SU-DHL-6 (cell line): Measurements from ENCODE around the gene EFCAB8.

Experiments
- EZH2phosphoT487 ChIP-seq: fragments of 200-600 bp; sonication (generic), shearing (Covaris generic); conservative IDR thresholded peaks from 2 replicates; pipeline ENCODE4 v1.6.1; 2018; ENCODE audit warnings: mild to moderate bottlenecking, antibody characterized with exemption, low read length, moderate library complexity, mixed read lengths
- TF ChIP-seq, protein P1 (sequence below): fragments of 200-600 bp; sonication (generic); IDR thresholded peaks from one replicate; pipeline ENCODE4 v1.5.1; 2017; ENCODE audit warnings: antibody characterized with exemption, mild to moderate bottlenecking, low read length, moderate library complexity; ENCODE audit not compliant: insufficient read depth, poor library complexity, severe bottlenecking

- TF ChIP-seq, protein P1, sequence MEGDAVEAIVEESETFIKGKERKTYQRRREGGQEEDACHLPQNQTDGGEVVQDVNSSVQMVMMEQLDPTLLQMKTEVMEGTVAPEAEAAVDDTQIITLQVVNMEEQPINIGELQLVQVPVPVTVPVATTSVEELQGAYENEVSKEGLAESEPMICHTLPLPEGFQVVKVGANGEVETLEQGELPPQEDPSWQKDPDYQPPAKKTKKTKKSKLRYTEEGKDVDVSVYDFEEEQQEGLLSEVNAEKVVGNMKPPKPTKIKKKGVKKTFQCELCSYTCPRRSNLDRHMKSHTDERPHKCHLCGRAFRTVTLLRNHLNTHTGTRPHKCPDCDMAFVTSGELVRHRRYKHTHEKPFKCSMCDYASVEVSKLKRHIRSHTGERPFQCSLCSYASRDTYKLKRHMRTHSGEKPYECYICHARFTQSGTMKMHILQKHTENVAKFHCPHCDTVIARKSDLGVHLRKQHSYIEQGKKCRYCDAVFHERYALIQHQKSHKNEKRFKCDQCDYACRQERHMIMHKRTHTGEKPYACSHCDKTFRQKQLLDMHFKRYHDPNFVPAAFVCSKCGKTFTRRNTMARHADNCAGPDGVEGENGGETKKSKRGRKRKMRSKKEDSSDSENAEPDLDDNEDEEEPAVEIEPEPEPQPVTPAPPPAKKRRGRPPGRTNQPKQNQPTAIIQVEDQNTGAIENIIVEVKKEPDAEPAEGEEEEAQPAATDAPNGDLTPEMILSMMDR = no peak
- TF ChIP-seq EZH2phosphoT487 = no peak
Measured at GRCh38 chr20:32973077-32973717, 114.5 kb downstream of the EFCAB8 start.
